ENCODE results near the gene FMN1.

The FMN1 gene

DNA sequence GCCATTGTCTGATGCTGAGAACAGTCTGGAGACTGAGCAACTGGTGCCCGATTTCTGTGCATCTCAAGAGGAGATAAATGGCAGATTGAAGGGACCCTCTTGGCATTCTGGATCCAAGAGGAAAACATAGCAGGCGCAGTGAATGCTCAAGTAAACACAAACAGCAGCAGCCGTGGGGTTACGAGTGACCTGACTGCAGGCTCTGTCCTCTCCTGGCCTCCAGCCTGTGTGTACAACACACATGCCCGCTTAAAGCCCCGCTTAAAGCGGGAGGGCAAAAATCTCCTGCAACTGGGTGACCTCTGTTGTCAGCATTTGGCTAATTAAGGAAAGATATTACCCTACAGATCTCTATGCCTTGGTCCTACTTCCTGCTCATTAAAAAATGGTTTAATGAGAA, 356.2 kb downstream of the FMN1 start:
- no peak overlapping the region for H3K9ac ChIP-seq
- TF ChIP-seq Cebpa-rat (IDR thresholded peaks at IDR 0.05): no peak

DNA sequence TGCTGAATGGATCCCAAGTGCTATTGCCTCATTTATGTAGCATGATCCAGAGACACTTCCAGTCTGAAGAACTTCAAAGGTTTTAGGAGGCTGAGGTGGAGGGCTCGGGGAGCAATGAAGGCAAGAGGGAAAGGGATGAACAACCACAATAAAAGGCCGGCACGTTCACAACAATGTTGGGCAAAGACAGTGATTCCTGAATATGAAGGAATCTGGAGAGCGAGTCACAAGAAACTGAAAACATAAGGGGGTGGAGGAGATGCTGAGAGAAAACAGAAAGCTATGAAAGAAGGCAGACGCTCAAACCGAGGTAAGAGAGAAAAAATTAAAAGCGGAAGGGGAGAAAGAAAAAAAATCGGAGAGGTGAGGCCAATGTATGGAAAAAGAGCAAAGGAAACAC, 356.6 kb downstream of the FMN1 start:
- no peaks in the 10 kb centered on the region for H4K20me1 ChIP-seq
- no peak overlapping the region for H3K9ac ChIP-seq

More for the DNA sequence above, 356.2 kb downstream of the FMN1 start:
- no peak overlapping the region for H3K27ac ChIP-seq
- H3K4me1 ChIP-seq: peaks cover 21% of the 10 kb centered on the region
- H3K4me3 ChIP-seq: no peak overlapping the region
- peaks cover under 1% of the 10 kb centered on the region; the same call in 1 of the 2 replicates for H3K9me3 ChIP-seq
- no peaks in the 10 kb centered on the region for H3K27me3 ChIP-seq
- H3K4me2 ChIP-seq: no peak overlapping the region
- H3K36me3 ChIP-seq: no peaks in the 10 kb centered on the region
- H4K20me1 ChIP-seq: no peaks in the 10 kb centered on the region

DNA sequence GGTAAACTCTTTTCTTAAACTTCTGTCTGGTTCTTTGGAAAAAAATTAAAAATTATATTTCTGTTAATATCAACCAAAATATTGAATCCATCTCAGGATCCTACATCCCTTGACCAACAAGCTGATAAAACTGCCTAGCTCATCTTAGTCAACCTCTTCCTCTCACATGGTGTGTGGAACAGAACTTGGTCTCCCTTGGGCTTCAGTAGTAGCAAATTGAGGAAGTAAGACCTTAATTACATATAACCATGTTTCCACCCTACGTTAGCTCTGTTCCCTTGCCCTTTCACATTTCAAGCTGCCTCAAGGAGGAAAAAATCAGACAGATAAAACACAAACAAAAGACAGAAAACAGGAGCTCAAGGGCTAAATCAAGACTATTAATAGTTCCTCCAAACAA, 360.4 kb downstream of the FMN1 start:
- H3K9me3 ChIP-seq: peaks cover 10% of the 10 kb centered on the region; the same call in 1 of the 2 replicates
- no peaks in the 10 kb centered on the region for H3K27me3 ChIP-seq
- peaks cover 23% of the 10 kb centered on the region for H3K4me1 ChIP-seq
- H4K20me1 ChIP-seq: no peaks in the 10 kb centered on the region
- no peak for TF ChIP-seq Cebpa-rat (IDR thresholded peaks at IDR 0.05)
- peak overlapping the region; percentile 48; the same call in 1 of the 2 replicates for H3K9ac ChIP-seq
- H3K36me3 ChIP-seq: no peaks in the 10 kb centered on the region
- peak overlapping the region; percentile 70 for H3K4me2 ChIP-seq
- H3K4me3 ChIP-seq: no peak overlapping the region
- peak overlapping the region; percentile 71 for H3K27ac ChIP-seq

More for the DNA sequence above, 356.6 kb downstream of the FMN1 start:
- H3K4me2 ChIP-seq: no peak overlapping the region
- H3K27me3 ChIP-seq: no peaks in the 10 kb centered on the region
- no peak overlapping the region for H3K27ac ChIP-seq
- no peak for TF ChIP-seq Cebpa-rat (IDR thresholded peaks at IDR 0.05)
- no peaks in the 10 kb centered on the region for H3K36me3 ChIP-seq
- H3K4me1 ChIP-seq: peaks cover 23% of the 10 kb centered on the region
- H3K4me3 ChIP-seq: no peak overlapping the region
- peaks cover 5% of the 10 kb centered on the region; the same call in 1 of the 2 replicates for H3K9me3 ChIP-seq

DNA sequence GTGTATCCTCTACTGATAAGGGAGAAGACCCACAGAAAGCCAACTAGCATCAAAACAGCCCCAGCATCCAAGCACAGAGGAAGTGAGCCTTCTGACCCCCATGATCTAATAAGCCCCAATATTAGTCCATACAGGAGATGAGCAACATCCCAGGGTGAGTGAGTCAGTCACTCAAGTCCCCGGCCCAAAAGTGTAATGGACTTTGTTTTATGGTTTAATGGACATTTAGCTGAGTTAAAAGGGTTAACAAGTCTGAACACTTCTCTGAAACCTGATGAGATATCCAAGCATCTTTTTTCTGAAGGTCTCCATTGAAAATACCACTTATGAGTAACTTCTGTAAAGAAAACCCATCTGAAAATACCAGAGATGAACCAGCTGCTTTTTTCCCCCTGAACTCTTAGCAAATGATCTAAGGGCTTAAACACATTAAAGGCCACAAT, 361.1 kb downstream of the FMN1 start:
- no peak overlapping the region for H3K4me3 ChIP-seq
- H3K4me2 ChIP-seq: peak overlapping the region; percentile 70
- no peak overlapping the region for H3K9ac ChIP-seq
- TF ChIP-seq Cebpa-rat (IDR thresholded peaks at IDR 0.05): no peak
- H4K20me1 ChIP-seq: no peaks in the 10 kb centered on the region
- H3K9me3 ChIP-seq: peaks cover 10% of the 10 kb centered on the region; the same call in 1 of the 2 replicates
- H3K27me3 ChIP-seq: no peaks in the 10 kb centered on the region
- peaks cover 23% of the 10 kb centered on the region for H3K4me1 ChIP-seq
- H3K27ac ChIP-seq: no peak overlapping the region
- no peaks in the 10 kb centered on the region for H3K36me3 ChIP-seq

DNA sequence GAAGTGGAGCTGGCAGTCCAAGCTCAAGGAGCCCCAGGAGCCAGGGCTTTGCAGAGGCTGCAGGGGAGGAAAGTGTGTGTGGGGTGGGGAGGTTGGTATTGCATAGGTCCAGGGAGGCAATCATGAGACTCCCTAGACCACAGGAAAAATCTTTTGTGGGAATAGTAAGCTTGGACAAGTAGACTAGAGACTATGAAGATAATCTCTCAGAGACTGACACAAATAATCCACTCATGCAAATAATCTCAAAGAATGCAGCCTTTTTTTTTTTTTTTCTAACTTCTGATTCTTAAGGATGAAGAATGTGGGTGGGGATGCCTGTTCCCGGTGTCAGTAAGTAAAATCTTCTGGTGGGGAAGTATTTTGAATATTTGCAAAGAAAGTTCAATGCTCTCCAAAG, 363.0 kb downstream of the FMN1 start:
- TF ChIP-seq Cebpa-rat (IDR thresholded peaks at IDR 0.05): no peak
- no peak overlapping the region for H3K9ac ChIP-seq
- no peaks in the 10 kb centered on the region for H4K20me1 ChIP-seq
- no peaks in the 10 kb centered on the region for H3K36me3 ChIP-seq
- H3K27ac ChIP-seq: no peak overlapping the region
- no peak overlapping the region for H3K4me2 ChIP-seq
- H3K4me3 ChIP-seq: no peak overlapping the region
- H3K9me3 ChIP-seq: peaks cover 10% of the 10 kb centered on the region; the same call in 1 of the 2 replicates
- H3K27me3 ChIP-seq: no peaks in the 10 kb centered on the region
- H3K4me1 ChIP-seq: peaks cover 32% of the 10 kb centered on the region

DNA sequence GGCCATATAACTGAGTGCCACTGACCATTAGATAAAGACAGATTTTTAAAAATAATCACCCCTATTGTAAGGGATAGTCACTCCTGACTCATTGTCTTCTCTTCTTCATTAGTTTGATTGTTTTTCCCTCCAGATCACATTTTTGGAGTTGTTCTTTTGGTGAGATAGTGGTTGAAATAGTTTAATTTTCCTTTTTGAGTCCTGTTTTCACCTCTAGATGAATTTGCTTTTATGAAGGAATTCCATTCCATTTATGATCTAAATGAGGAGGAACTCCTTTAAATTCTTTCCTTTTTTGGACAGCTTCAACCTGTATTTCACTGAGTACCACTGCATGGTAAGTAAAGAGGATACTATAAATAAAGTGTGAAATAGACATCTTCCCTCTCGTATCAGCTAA, 364.3 kb downstream of the FMN1 start:
- Histone ChIP-seq H3K4me1 (peaks cover 43% of the 10 kb centered on the region), H3K4me3 (no peak overlapping the region), H4K20me1 (no peaks in the 10 kb centered on the region), H3K9me3 (peaks cover 10% of the 10 kb centered on the region; the same call in 1 of the 2 replicates), H3K36me3 (no peaks in the 10 kb centered on the region), H3K27me3 (no peaks in the 10 kb centered on the region), H3K4me2 (no peak overlapping the region), H3K9ac (no peak overlapping the region), H3K27ac (no peak overlapping the region)
- no peak for TF ChIP-seq Cebpa-rat (IDR thresholded peaks at IDR 0.05)

DNA sequence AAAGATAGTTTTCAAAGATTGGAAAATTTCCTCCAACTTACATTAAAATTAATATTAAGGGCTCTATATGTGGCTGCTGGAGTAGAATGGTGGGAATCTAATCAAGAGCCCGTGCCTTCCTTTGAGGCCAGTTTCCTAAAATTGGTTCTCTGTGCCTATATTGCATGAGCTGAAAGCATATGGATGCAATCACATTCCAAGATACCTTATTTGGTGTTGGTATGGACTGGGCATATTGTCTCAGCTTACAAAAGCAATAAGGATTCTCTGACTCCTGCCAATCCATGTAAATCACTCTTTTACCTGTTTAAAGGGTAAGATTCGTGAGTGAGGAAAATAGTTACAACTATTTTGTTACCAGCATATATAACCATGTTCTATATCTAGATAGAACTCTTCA, 365.1 kb downstream of the FMN1 start:
- Histone ChIP-seq H3K4me3 (no peak overlapping the region), H3K4me2 (no peak overlapping the region), H3K9ac (no peak overlapping the region), H3K27me3 (no peaks in the 10 kb centered on the region), H3K4me1 (peaks cover 43% of the 10 kb centered on the region), H3K9me3 (peaks cover 10% of the 10 kb centered on the region; the same call in 1 of the 2 replicates), H3K27ac (no peak overlapping the region), H4K20me1 (no peaks in the 10 kb centered on the region), H3K36me3 (no peaks in the 10 kb centered on the region)
- TF ChIP-seq Cebpa-rat (IDR thresholded peaks at IDR 0.05): no peak

DNA sequence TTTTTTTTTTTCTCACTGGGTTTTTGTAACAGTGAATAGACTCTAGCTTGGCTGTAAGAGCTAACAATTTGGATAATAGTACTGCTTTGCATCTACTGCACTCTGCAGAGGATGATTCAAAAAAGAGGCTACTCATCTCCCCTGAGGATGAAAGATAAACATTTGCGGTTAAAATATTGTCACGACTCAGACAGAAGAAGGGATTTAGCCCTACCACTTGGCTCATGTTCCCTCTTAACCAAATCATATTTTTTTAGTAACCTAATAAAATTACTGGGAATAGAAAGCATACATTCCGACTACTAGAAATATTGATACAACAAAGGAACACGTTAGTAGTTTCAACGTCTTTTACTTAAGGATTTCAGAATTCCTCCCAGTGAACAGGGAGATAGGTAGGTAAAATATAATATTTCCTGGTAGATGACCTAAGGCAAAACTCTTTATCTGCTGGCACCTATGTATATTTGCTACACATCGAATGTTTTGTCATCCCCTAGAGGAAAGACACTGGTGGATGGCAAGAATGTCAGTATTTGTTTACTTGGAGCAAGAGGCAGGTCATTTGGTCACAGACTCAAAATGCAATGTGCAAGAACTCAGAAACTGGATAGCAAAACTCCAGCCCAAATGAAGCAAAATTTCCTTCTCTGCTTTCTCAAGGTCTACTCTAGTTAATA, 365.9 kb downstream of the FMN1 start:
- H3K4me1 ChIP-seq: peaks cover 38% of the 10 kb centered on the region

DNA sequence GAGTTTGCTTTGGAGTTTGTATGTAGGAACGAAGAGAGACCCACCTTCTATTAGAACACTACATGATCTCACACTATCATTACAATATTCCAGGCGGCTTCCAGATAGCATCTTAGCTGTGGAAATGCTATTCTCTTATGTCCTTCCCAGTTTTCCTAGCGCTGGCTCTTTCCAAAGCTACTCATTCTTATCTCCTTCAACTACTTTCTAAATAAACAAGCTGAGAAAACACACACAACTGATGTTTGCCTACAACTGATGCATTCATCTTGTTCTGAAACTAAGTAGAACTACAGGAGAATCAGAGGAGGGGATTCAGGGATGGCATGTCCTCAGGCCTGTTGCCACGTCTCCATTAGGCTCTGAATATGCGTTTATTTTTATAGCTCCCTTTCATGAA, 367.8 kb downstream of the FMN1 start:
- H3K4me3 ChIP-seq: no peak overlapping the region
- H3K36me3 ChIP-seq: no peaks in the 10 kb centered on the region
- no peak overlapping the region for H3K9ac ChIP-seq
- H3K4me1 ChIP-seq: peaks cover 33% of the 10 kb centered on the region
- H3K27ac ChIP-seq: no peak overlapping the region
- TF ChIP-seq Cebpa-rat (IDR thresholded peaks at IDR 0.05): no peak
- H3K4me2 ChIP-seq: peak overlapping the region; percentile 79
- H3K9me3 ChIP-seq: no peaks in the 10 kb centered on the region; the same call in 1 of the 2 replicates
- no peaks in the 10 kb centered on the region for H3K27me3 ChIP-seq
- H4K20me1 ChIP-seq: no peaks in the 10 kb centered on the region

More for the DNA sequence above, 365.9 kb downstream of the FMN1 start:
- no peak for TF ChIP-seq Cebpa-rat (IDR thresholded peaks at IDR 0.05)
- Histone ChIP-seq H3K4me2 (no peak overlapping the region), H3K9ac (no peak overlapping the region), H3K27ac (no peak overlapping the region), H3K27me3 (no peaks in the 10 kb centered on the region), H4K20me1 (no peaks in the 10 kb centered on the region), H3K36me3 (no peaks in the 10 kb centered on the region), H3K9me3 (peaks cover 10% of the 10 kb centered on the region; the same call in 1 of the 2 replicates), H3K4me3 (no peak overlapping the region)

DNA sequence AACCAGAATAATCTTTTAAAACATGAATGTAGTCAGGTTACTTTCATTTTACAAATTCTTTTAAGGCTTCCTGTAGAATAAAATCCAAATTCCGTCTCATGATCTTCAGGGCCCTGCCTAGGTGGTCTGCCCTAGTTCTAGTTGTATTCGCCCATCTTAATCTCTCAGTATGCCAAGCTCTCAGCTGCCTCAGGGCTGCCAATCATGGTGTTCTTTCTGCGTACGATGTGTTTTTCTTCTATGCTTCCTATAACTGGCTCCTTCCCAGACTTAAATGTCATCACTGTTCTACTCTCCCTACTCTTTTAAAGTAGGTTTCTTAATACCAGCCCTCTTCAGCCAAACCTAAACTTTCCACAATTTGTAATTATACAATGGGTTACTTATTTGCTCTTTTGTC, 369.3 kb downstream of the FMN1 start:
- Histone ChIP-seq H3K36me3 (no peaks in the 10 kb centered on the region), H3K9ac (no peak overlapping the region), H3K9me3 (no peaks in the 10 kb centered on the region; the same call in 1 of the 2 replicates), H3K27ac (peak overlapping the region; percentile 42; the same call in 1 of the 2 replicates), H3K4me1 (peaks cover 33% of the 10 kb centered on the region), H3K27me3 (no peaks in the 10 kb centered on the region), H3K4me3 (no peak overlapping the region), H4K20me1 (no peaks in the 10 kb centered on the region), H3K4me2 (peak overlapping the region; percentile 79)
- no peak for TF ChIP-seq Cebpa-rat (IDR thresholded peaks at IDR 0.05)

Data from BLaER1 (cell line).